DMS53 (cell line): ENCODE measurements around the gene HBB.
"Not testable (repeated sequence)": the region's sequence is repeated elsewhere in the genome, so short reads cannot be mapped to it uniquely, and the experiment has no call there.

ENCODE experiments used
- DNase-seq: peaks from one replicate; lab custom pipeline; 2025; lab: John Stamatoyannopoulos, UW

HBB gene

DNA sequence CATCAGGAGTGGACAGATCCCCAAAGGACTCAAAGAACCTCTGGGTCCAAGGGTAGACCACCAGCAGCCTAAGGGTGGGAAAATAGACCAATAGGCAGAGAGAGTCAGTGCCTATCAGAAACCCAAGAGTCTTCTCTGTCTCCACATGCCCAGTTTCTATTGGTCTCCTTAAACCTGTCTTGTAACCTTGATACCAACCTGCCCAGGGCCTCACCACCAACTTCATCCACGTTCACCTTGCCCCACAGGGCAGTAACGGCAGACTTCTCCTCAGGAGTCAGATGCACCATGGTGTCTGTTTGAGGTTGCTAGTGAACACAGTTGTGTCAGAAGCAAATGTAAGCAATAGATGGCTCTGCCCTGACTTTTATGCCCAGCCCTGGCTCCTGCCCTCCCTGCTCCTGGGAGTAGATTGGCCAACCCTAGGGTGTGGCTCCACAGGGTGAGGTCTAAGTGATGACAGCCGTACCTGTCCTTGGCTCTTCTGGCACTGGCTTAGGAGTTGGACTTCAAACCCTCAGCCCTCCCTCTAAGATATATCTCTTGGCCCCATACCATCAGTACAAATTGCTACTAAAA, at the start of gene HBB:
Gene HBB, minus strand, starts transcription at position 340 of the 579 bp plus-strand sequence. Its CDS starts 50 bp downstream, at position 290.
- DNase-seq = no peak

DNA sequence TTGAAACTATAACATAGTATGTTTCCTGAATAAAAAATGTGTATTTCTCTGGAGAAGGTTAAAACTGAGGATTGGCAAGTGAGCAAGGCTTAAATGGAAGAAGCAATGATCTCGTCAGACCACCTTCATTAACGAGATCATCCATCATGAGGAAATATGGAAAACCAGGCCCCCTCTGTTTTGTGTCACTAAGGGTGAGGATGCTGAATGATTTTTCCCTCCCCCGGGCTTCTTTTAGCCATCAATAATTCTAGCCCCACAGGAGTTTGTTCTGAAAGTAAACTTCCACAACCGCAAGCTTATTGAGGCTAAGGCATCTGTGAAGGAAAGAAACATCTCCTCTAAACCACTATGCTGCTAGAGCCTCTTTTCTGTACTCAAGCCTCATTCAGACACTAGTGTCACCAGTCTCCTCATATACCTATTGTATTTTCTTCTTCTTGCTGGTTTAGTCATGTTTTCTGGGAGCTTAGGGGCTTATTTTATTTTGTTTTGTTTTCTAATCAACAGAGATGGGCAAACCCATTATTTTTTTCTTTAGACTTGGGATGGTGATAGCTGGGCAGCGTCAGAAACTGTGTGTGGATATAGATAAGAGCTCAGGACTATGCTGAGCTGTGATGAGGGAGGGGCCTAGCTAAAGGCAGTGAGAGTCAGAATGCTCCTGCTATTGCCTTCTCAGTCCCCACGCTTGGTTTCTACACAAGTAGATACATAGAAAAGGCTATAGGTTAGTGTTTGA, 48.7 kb upstream of the HBB start:
- DNase-seq = no peak

DNA sequence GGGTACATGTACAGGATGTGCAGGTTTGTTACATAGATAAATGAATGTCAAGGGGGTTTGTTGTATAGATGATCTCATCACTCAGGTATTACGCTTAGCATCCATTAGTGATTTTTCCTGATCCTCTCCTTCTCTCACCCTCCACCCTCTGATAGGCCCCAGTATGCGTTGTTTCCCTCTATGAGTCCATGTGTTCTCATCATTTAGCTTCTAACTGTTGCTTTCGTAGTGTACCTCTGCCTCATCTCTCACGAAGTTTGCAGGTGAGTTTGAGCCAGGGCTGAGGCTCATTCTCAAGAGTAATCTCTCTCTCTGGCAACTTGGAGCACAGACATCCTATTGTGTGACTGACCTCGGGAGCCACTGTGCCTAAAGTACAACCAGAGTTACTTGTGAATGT, 47.5 kb upstream of the HBB start:
- DNase-seq = no peak

DNA sequence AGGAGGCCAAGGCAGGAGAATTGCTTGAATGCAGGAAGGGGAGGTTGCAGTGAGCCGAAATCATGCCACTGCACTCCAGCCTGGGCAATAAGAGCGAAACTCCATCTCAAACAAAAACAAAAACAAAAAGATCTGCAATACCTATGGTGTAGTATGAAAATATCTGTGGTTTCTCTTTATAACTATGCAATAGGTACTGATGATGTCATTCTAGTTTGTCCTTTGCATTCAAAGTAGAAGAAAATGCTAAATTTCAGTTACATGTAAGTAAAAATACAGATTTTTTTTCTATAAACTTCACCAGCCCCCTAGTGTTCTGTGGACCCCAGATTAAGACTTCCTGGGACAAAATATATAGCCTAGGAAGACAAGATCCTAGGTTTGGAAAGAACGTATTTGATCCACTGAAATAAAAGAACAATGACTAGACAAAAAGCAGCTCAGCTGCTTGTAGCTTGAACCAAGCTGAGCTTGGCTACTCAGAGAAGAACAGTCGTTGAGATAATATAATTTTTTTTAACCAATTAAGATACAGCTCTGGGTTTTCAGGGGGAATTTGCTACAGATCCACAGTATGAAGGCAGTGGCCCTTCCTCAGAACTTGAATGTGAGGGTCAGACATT, 45.6 kb upstream of the HBB start:
- DNase-seq = no peak

DNA sequence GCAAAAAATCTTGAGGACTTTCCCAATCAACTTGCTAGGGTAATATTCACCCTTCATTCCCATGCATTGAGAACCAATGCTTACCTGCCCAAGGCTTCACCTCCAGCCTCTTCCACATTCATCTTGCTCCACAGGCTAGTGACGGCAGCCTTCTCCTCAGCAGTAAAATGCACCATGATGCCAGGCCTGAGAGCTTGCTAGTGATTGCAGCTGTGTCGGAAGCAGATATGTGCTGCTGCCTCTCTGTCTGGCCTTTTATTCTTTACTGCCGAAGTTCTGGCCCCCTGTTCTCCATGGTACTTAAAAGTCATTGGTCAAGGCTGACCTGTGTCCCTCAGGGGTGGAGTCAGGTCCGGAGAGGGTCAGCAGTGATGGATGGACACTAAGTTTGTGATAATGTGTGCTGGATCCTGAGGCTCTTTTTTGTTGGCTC, 42.9 kb upstream of the HBB start, which contains the start of gene HBE1:
Gene HBE1, minus strand, starts transcription at position 231 of the 433 bp plus-strand sequence. Its CDS starts 55 bp downstream, at position 176.
- DNase-seq = no peak

DNA sequence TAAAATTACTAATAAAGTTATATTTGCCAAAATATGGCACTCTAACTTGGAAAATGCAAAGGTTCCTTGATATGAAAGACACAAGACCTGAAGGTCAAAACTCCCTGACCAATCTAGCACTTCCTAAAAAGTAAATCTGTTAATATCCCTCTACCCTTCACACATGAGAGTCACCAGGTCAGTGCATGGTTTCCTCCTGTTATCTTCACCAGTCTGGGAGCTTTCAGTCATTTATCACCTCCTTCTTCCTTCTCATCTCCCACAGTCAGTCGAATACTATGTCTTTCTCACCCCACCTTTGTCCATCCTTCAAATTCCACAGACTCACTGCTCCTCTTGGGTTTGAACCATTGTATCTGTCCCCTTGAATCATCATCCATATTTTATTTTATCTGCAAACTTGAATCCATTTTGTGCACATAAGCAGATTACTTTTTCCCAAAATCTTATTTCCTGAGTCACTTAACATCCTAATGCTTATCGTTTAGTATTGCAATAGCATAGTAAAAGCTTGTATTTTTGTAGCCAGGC, 40.2 kb upstream of the HBB start:
- no peak for DNase-seq

DNA sequence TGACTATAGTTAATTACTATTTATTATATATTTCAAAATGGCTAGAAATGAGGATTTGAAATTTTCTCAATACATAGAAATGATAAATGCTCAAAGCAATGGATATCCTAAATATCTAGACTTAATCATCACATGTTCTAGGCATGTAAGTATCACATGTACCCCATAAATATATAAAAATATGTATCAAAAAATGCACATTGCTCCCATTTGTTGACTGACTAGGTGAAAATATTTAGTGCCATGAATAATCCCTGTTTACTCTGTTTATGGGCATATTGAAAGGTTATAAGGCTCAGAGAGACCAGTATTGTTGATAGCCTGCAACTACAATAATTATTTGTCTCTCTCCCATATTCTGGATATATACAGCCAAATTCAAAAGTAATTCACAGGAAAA, 39.7 kb upstream of the HBB start:
- DNase-seq = no peak

DNA sequence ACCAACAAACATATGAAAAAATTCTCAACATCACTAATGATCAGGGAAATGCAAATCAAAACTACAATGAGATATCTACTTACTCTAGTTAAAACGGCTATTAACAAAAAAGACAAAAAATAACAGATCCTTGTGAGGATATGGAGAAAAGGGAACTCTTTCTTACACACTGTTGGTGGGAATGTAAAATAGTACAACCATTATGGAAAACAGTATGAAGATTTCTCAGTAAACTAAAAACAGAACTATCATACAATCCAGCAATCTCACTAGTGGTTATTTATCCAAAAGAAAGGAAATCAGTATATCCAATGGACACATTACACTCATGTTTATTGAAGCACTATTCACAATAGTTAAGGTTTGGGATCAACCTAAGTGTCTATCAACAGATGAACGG, 39.0 kb upstream of the HBB start:
- no peak for DNase-seq

DNA sequence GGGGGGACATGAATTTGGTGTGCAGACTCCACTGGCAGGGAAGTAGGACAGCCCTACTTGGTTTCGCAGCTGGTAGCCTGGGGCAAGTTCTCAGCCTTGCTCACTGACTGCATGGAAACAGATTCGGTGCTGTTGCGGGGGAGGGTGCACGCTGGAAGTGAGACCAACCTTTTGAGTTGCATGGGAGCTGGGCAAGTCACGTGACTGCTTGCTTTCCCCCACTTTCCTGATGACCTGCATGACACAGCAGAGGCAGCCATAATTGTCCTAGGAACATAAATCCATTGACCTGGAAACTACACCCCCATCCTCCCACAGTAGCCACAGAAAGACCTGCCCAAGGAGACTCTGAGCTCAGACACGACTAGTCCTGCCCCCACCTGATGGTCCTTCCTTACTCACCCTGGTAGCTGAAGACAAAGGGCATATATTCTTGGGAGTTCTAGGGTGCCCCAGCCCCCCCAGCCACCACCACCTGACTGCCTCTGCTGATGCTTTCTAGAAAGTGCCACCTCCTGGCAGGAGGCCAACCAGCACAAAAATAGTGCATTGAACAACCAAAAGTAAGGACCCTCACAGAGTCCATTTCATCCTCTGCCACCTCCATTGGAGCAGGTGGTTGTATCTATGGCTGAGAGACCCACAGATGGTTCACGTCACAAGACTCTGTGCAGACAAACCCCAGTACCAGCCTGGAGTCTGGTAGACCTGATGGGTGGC, 31.8 kb upstream of the HBB start:
- no peak for DNase-seq

DNA sequence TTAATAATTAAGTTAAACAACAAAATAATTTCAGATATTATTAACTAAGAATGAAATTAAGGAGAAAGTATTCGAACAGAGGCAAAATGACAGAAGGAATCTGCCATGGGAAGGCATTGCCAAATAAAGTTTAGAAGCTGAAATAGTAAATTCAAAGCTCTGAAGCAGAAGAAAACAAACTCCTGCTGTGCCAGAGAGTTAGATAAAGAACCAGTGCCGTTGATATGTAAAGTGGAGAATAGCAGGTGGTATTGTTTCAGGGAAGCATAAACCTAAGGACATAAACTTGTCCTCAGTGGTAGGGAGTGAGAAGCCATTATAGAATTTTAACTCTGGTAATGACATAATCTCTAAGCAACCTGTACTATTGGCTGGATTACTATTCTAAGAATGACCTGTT, 30.4 kb upstream of the HBB start:
- no peak for DNase-seq

DNA sequence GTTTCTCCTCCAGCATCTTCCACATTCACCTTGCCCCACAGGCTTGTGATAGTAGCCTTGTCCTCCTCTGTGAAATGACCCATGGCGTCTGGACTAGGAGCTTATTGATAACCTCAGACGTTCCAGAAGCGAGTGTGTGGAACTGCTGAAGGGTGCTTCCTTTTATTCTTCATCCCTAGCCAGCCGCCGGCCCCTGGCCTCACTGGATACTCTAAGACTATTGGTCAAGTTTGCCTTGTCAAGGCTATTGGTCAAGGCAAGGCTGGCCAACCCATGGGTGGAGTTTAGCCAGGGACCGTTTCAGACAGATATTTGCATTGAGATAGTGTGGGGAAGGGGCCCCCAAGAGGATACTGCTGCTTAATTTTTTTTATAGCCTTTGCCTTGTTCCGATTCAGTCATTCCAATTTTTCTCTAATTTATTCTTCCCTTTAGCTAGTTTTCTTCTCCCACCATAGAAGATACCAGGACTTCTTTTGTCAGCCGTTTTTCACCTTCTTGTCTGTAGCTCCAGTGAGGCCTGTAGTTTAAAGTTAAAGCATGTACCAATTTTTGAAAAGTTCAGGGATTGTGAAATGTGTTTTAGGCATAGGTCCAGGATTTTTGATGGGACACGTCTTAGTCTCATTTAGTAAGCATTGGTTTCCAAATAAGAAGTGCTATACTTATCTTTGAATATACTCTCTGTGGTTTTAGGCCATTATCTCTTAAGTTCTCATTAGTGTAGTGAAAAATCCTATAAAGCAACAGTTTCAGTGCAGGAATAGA, 28.0 kb upstream of the HBB start, which contains the start of gene HBG2:
Gene HBG2, minus strand, starts transcription at position 136 of the 768 bp plus-strand sequence. Its CDS starts 53 bp downstream, at position 83.
- not testable (repeated sequence) for DNase-seq

DNA sequence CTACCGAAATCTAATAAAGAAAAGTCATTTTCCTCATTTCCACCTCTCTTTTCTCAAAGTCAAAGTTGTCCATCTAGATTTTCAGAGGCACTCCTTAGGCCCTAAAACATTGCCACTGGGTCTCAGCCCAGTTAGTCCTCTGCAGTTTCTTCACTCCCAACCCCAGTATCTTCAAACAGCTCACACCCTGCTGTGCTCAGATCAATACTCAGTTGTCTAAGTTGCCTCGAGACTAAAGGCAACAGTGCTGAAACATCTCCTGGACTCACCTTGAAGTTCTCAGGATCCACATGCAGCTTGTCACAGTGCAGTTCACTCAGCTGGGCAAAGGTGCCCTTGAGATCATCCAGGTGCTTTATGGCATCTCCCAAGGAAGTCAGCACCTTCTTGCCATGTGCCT, 27.2 kb upstream of the HBB start:
- not testable (repeated sequence) for DNase-seq

DNA sequence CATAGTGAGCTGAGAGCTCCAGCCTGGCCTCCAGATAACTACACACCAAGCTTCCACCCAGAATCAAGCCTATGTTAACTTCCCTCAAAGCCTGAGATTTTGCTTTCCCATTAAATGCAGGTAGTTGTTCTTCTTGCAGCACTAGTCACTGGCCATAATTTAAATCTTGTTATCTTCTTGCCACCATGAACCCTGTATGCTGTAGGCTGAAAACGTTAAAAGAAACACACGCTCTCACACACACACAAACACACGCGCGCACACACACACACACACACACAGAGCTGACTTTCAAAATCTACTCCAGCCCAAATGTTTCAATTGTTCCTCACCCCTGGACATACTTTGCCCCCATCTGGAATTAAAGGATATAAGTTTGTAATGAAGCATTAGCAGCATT, 26.6 kb upstream of the HBB start:
- DNase-seq = not testable (repeated sequence)

DNA sequence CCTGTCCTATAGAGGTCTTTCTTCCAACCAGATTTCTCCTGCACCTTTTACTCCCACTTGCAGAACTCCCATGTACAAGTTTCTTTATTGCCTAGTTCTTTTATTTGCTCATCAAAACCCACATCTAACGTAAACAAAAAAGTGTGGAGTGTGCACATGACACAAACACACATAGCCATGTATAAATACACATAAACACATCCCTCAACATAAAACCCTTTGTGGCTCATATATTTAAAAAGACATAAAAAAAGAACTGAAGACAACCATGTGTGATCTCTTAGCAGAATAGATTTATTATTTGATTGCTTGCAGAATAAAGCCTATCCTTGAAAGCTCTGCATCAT, 26.0 kb upstream of the HBB start:
- no peak for DNase-seq

DNA sequence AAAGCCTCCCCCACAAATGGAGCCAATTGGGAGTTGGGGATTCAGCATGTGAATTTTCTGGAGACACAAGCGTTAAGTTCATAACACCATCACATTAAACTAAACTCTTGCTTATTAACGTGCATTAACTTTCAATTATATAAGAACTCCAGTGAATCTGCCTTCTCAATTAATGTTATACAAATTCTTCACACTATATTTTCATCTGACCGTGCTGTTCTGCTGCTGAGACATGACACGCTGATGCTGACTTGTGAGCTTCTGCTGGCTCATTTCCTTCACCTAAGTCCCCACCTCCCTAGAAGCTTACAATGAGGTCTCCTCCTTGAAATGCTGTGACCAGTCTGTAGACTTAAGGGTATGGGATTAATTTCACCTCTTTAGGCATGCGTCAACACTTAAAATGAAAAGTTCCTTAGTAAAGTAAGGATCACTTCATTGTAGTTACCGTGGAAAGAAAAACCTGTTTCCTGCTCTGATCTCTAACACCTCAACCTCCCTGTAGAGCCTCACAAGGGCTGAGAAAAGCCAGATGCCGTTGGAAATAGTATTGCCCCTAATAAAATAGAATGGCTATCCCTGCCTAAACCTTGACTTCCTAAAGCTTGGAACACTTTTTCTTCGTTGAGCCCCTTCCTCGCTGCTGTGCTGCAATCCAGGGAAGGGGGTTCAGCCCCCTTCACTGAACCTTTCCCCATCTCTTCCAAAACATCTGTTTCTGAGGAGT, 25.5 kb upstream of the HBB start:
- DNase-seq = no peak

DNA sequence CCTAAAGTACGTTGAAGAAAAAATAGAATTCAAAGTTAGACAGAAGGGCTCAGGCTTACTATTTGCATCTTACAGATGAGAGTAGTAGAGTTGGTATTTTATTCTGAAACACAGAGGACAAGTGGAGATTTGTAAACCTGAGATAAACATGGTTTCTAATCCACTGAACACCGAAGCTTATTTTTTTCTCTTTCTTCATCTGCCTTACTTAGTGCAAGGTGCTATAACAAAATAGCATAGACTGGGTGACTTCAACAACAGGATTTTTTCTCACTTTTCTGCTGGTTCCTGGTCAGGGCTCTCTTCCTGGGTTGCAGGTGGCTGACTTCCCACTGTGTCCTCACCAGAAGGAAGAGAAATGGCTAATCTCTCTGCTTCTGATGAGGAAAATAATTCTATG, 24.9 kb upstream of the HBB start:
- DNase-seq = no peak

DNA sequence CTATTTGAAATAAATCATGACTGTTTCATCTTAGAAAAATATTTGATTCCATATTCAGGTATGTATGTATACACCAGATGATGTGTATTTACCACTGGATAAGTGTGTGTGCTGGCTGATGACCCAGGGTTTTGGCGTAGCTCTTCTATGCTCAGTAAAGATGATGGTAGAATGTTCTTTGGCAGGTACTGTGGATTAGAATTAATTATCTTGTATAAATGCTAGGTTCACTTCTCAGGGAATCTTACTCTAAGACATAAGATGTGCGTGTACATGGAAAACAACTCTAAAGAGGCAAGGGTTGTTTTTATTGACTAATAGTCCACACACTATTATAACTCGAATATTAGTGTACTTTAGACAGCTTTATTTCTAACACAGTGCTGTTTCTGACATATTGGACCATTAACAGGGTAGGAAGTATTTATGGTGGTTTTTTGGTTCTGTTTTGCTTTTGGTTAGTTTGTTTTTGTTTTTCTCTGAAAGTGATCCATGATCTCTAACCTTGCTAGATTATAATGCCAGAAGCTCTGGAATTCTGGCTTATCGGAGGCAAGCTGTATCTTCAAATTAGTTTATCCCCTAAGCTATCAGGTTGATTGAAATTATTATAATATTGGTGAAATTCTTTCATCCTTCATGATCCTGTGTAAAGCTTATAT, 23.8 kb upstream of the HBB start:
- no peak for DNase-seq

DNA sequence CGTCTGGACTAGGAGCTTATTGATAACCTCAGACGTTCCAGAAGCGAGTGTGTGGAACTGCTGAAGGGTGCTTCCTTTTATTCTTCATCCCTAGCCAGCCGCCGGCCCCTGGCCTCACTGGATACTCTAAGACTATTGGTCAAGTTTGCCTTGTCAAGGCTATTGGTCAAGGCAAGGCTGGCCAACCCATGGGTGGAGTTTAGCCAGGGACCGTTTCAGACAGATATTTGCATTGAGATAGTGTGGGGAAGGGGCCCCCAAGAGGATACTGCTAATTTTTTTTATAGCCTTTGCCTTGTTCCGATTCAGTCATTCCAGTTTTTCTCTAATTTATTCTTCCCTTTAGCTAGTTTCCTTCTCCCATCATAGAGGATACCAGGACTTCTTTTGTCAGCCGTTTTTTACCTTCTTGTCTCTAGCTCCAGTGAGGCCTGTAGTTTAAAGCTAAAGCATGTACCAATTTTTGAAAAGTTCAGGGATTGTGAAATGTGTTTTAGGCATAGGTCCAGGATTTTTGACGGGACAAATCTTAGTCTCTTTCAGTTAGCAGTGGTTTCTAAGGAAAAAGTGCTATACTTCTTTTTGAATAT, 23.0 kb upstream of the HBB start, which contains the start of gene HBG1:
Gene HBG1, minus strand, starts transcription at position 51 of the 590 bp plus-strand sequence. CDS start 53 bp downstream, outside the sequence.
- DNase-seq = not testable (repeated sequence)

DNA sequence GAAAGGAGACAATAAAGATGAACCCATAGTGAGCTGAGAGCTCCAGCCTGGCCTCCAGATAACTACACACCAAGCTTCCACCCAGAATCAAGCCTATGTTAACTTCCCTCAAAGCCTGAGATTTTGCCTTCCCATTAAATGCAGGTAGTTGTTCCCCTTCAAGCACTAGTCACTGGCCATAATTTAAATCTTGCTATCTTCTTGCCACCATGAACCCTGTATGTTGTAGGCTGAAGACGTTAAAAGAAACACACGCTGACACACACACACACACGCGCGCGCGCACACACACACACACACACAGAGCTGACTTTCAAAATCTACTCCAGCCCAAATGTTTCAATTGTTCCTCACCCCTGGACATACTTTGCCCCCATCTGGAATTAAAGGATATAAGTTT, 21.6 kb upstream of the HBB start:
- DNase-seq = not testable (repeated sequence)
